Activated T-cell treated with anti-CD3 and anti-CD28 coated beads for 48 hours (primary cell): ENCODE measurements around the gene TEX11.
"Not testable (repeated sequence)": the region's sequence is repeated elsewhere in the genome, so short reads cannot be mapped to it uniquely, and the experiment has no call there.

Source experiments
- DNase-seq: peaks from one replicate; pipeline ENCODE4 v3.0.0-alpha.2; 2020; ENCODE audit warnings: low read depth

Gene TEX11

GRCh38 chrX:70908541-70908940 is at the start of gene TEX11:
TEX11 (minus strand) TSS chrX:70908711; CDS start chrX:70907789, 922 bp downstream.
- DNase-seq: no peak

GRCh38 chrX:70954871-70955270 is 46.4 kb upstream of the TEX11 start:
- no peak for DNase-seq

GRCh38 chrX:70924294-70924911 is 15.9 kb upstream of the TEX11 start:
- no peak for DNase-seq

GRCh38 chrX:70922774-70923473 is 14.4 kb upstream of the TEX11 start:
- no peak for DNase-seq

GRCh38 chrX:70921709-70922352 is 13.3 kb upstream of the TEX11 start:
- no peak for DNase-seq

GRCh38 chrX:70916754-70917153 is 8.2 kb upstream of the TEX11 start:
- no peak for DNase-seq

- no peak for DNase-seq
Observed at GRCh38 chrX:70907900-70908299, 611 bp downstream of the TEX11 start.

GRCh38 chrX:70901465-70901864 is 7.0 kb downstream of the TEX11 start:
- no peak for DNase-seq

- DNase-seq: not testable (repeated sequence)
Observed at GRCh38 chrX:70890441-70890840, 18.1 kb downstream of the TEX11 start.

- no peak for DNase-seq
Observed at GRCh38 chrX:70878902-70879301, 29.6 kb downstream of the TEX11 start.

- DNase-seq: no peak
Observed at GRCh38 chrX:70852294-70852693, 56.2 kb downstream of the TEX11 start.

GRCh38 chrX:70844081-70844480 is 64.4 kb downstream of the TEX11 start:
- DNase-seq: not testable (repeated sequence)

- not testable (repeated sequence) for DNase-seq
Observed at GRCh38 chrX:70843620-70844019, 64.9 kb downstream of the TEX11 start.

GRCh38 chrX:70834589-70834988 is 73.9 kb downstream of the TEX11 start:
- no peak for DNase-seq

GRCh38 chrX:70826715-70827114 is 81.8 kb downstream of the TEX11 start:
- DNase-seq: no peak

GRCh38 chrX:70825366-70825765 is 83.1 kb downstream of the TEX11 start:
- no peak for DNase-seq

- DNase-seq: no peak
Observed at GRCh38 chrX:70808942-70809940, 99.3 kb downstream of the TEX11 start.

GRCh38 chrX:70806081-70806480 is 102.4 kb downstream of the TEX11 start:
- no peak for DNase-seq

GRCh38 chrX:70796742-70797141 is 111.8 kb downstream of the TEX11 start:
- DNase-seq: not testable (repeated sequence)

GRCh38 chrX:70774223-70774622 is 134.3 kb downstream of the TEX11 start:
- no peak for DNase-seq

GRCh38 chrX:70769659-70770227 is 138.8 kb downstream of the TEX11 start:
- no peak for DNase-seq

GRCh38 chrX:70762285-70762684 is 146.2 kb downstream of the TEX11 start:
- DNase-seq: no peak
